ENCODE results near the gene OCSTAMP. TPM values are rescaled to one million over a fixed set of nuclear protein-coding genes. Genes with fewer than 3 reads are reported as not detected.

Gene OCSTAMP
- total RNA-seq, 1 experiment from 2014 or later = not detected

- Histone ChIP-seq H3K27ac (ENCODE audit: low read length) (no peak overlapping the region), H3K4me3 (ENCODE audit: low read depth in 2 of 2, low read length in 2 of 2) (no peak overlapping the region), H3K27me3 (ENCODE audit: control insufficient read depth, insufficient read depth, low read length) (no peaks in the 10 kb centered on the region; the same call in 1 of the 2 replicates), H3K36me3 (ENCODE audit: control insufficient read depth, insufficient read depth, low read length) (no peaks in the 10 kb centered on the region), H3K9me3 (ENCODE audit: control insufficient read depth, insufficient read depth, low read depth, low read length) (no peaks in the 10 kb centered on the region), H3K4me1 (ENCODE audit: control insufficient read depth, insufficient read depth, low read length) (peaks cover 7% of the 10 kb centered on the region)
- DNase-seq (ENCODE audit: low read depth, low spot score) = no peak
- BruUV-seq (replicated peaks) = no TSS peak
- ChIA-PET CTCF (no interaction called here), POLR2A (no interaction called here)
- TF ChIP-seq REST (IDR thresholded peaks at IDR 0.05; ENCODE audit: insufficient read depth in 1 of 2, low read depth in 2 of 2, low read length in 1 of 2) = no peak
- TF ChIP-seq CTCF (IDR thresholded peaks at IDR 0.05) = no peak
- no peak for TF ChIP-seq SIN3A (IDR thresholded peaks at IDR 0.05; ENCODE audit: borderline replicate concordance, insufficient read depth, low read depth, low read length)
- no peak for TF ChIP-seq TCF7L2 (IDR thresholded peaks at IDR 0.05; ENCODE audit: low read depth, low read length)
- TF ChIP-seq POLR2AphosphoS5 (IDR thresholded peaks at IDR 0.05; ENCODE audit: low read depth, low read length) = no peak
- no peak for ATAC-seq
- intact Hi-C loops (cut with micrococcal nuclease; ENCODE audit: unreplicated experiment) = no loop called here
- in situ Hi-C loops (cut with HindIII; ENCODE audit: low pct_unique_long_range_greater_than_20kb, low sequenced_read_pairs) = no loop called here
Observed at GRCh38 chr20:46566125-46566524, 15.7 kb upstream of the OCSTAMP start.

- TF ChIP-seq REST (IDR thresholded peaks at IDR 0.05; ENCODE audit: insufficient read depth in 1 of 2, low read depth in 2 of 2, low read length in 1 of 2) (no peak), POLR2AphosphoS5 (IDR thresholded peaks at IDR 0.05; ENCODE audit: low read depth, low read length) (no peak), CTCF (IDR thresholded peaks at IDR 0.05) (no peak), TCF7L2 (IDR thresholded peaks at IDR 0.05; ENCODE audit: low read depth, low read length) (no peak), SIN3A (IDR thresholded peaks at IDR 0.05; ENCODE audit: borderline replicate concordance, insufficient read depth, low read depth, low read length) (no peak)
- Histone ChIP-seq H3K27me3 (ENCODE audit: control insufficient read depth, insufficient read depth, low read length) (no peaks in the 10 kb centered on the region), H3K4me3 (ENCODE audit: low read depth in 2 of 2, low read length in 2 of 2) (no peak overlapping the region), H3K9me3 (ENCODE audit: control insufficient read depth, insufficient read depth, low read depth, low read length) (no peaks in the 10 kb centered on the region), H3K4me1 (ENCODE audit: control insufficient read depth, insufficient read depth, low read length) (peaks cover 7% of the 10 kb centered on the region), H3K27ac (ENCODE audit: low read length) (no peak overlapping the region), H3K36me3 (ENCODE audit: control insufficient read depth, insufficient read depth, low read length) (no peaks in the 10 kb centered on the region)
- ATAC-seq (no peak), DNase-seq (ENCODE audit: low read depth, low spot score) (no peak)
- in situ Hi-C loops (cut with HindIII; ENCODE audit: low pct_unique_long_range_greater_than_20kb, low sequenced_read_pairs) = no loop called here
- POLR2A ChIA-PET = interaction anchor here (0.6 kb wide), 1 partner anchor 1550 kb away, joined by 3 read pairs; no protein-coding TSS in a partner anchor
- BruUV-seq (replicated peaks) = no TSS peak
- CTCF ChIA-PET = no interaction called here
- intact Hi-C loops (cut with micrococcal nuclease; ENCODE audit: unreplicated experiment) = no loop called here
Observed at GRCh38 chr20:46564241-46564957, 13.9 kb upstream of the OCSTAMP start.

Measured in Panc1 (cell line).